ENCODE measurements around the gene LCOR. TPM values are rescaled to one million over a fixed set of nuclear protein-coding genes. Genes with fewer than 3 reads are reported as not detected.

LCOR gene
- total RNA-seq, 1 donor from 2014 or later: 50.1 TPM

DNA sequence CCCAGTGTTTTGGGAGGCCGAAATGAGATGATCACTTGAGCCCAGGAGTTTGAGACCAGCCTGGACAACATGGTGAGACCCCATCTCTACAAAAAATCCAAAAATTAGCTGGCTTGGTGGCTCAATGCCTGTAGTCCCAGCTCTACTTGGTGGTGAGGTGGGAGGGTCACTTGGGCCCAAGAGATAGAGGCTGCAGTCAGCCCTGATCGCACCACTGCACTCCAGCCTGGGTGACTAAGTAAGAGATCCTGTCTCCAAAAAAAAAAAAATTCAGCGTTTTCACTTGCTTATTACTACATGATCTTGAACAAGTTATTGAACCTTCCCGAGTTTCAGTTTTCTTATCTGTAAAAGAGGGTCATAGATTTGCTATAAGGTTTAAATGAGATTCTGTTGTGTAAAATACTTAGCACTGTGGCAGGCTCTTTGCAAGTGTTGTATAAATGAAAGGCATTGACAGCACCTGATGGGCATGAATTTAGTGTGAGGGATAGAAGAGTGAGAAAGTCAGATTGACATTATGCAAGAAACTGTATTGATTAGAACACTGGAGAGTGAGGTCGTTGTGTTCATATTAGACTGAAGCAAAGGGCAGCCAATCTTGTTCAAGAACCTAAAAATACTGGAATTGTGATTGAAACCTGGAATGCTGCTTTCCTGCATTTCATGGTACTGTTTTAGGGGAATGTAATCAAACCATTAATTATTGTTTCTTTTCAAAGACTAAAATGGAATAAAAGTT is 136.8 kb downstream of the LCOR start:
- ATAC-seq: no peak
- intact Hi-C loops (cut with DNase I): no loop called here

DNA sequence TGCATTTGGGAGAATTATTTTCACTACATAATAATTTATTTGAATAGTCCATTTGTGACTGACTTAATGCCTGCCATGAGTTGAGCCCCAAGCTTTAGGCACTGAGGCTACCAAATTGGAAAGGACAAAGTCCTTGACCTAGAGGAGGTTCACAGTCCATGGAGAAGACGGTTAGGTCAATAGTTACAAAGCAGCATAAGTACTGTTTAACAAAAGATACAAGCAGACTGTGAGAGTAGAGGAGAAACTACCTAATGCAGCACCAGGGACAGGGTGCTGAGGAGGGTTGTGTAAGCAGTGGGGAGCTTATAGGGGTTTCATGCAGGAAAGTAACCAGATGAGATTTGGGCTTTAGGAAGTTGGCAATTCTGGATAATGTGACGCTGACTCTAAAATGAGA is 139.2 kb downstream of the LCOR start:
- intact Hi-C loops (cut with DNase I): no loop called here
- no peak for ATAC-seq
- DNase-seq (ENCODE audit: low spot score): no peak

More for the DNA sequence above, 136.8 kb downstream of the LCOR start:
- no peak for DNase-seq (ENCODE audit: low spot score)

DNA sequence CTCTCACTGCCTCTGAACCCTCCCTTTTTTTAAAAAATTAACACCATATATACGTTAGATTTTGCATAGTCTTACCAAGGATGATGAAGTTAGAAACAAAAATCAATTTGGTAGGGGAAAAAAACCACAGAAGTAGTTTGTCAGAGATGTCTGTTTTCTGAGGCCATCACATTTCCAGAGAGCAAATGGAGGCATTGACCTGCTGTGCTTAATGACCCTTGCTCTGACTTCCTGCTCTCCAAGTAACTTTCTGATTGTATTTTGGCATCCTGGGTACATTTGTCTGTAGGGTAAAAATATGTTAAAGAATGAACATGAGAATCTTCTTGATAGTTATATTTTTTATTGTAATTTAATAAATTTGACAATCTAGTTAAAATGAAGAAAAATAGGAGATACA is 140.2 kb downstream of the LCOR start:
- no peak for ATAC-seq

DNA sequence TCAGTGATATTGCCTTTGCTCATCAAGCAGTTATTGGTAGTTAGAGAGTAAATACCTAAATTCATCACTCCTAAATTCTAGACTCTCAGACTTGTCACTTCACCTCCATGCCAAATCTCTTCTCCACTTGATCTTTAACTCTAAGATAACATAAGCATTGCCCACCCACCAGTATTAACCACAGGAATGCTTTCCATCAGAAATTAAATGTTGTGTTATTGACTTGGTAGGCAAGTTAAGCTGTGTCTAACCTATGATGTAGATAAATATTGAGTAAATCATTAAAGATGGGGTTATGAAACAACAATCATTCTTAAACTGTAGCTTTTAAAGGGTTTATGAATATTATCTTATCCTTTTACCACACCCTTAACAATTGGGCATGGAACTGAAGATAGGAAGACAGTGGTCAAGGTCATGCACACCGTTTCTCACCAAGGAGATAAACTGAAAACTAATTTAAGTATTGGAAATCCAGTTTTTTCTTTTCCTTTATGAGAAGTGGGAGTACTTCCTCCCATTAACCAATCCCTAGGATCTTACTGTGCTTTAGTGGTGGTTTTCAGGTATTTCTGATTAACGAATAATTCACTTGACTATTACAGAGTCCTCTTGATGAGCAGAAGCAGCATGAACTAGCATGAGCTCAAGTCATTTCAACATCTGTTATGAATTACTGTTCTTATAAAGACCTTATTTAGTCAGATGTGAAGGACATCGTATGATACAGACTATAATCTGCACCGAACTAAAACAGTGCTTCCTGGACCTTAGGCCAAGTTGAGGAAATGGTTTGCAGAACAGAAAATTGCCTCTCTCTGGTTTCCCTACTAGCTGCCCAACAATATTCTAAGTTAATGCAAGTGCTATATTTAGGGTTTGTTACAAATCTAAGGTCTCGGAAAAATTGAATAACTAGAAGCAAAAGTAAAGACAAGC is 142.0 kb downstream of the LCOR start:
- ATAC-seq (peak; percentile 82), DNase-seq (ENCODE audit: low spot score) (no peak)
- intact Hi-C loops (cut with DNase I): no loop called here

More for the DNA sequence above, 140.2 kb downstream of the LCOR start:
- intact Hi-C loops (cut with DNase I): no loop called here
- no peak for DNase-seq (ENCODE audit: low spot score)

DNA sequence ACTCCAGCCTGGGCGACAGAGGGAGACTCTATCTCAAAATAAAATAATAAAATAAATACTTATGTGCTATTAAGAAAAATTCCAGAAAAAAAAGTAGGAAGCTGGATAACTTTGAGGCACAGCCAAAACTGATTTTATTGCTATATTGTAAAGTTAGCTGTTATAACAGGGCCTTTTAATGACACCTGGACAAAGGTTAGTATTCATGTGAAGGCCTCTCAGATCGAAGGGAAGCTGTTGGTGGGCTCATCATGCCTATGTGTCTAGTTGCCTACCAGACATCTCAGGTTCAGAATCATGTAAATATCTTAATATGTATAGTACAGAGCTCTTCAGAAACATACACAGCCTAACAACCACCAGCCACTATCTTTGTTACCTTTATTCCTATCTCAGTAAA is 143.0 kb downstream of the LCOR start:
- intact Hi-C loops (cut with DNase I): no loop called here
- ATAC-seq (no peak), DNase-seq (ENCODE audit: low spot score) (no peak)

DNA sequence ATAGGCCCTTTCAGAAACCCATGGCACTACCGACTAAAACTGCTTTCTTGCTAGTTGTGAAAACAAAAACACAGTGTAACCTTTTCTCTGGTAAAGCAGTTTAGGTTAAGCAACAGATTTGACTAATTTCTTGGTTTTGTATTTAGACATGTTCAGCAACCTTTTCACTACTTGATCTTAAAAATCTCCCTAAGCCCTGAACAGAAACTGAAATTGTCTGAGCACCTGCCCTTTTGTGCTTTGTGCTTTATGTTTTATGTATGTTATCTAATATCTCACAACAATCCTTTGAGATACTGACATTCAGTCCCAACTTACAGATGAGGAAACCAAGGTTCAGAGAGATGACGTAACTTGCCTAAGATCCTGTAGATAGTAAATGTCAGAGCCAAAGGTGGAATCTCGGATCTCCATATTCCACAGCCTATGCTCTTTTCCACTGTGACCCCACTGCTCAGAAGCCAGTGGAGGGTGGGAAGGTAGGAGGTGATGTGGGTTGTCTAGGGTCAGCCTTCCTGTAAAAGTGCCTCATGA is 146.6 kb downstream of the LCOR start:
- intact Hi-C loops (cut with DNase I): no loop called here
- DNase-seq (ENCODE audit: low spot score): no peak
- no peak for ATAC-seq

DNA sequence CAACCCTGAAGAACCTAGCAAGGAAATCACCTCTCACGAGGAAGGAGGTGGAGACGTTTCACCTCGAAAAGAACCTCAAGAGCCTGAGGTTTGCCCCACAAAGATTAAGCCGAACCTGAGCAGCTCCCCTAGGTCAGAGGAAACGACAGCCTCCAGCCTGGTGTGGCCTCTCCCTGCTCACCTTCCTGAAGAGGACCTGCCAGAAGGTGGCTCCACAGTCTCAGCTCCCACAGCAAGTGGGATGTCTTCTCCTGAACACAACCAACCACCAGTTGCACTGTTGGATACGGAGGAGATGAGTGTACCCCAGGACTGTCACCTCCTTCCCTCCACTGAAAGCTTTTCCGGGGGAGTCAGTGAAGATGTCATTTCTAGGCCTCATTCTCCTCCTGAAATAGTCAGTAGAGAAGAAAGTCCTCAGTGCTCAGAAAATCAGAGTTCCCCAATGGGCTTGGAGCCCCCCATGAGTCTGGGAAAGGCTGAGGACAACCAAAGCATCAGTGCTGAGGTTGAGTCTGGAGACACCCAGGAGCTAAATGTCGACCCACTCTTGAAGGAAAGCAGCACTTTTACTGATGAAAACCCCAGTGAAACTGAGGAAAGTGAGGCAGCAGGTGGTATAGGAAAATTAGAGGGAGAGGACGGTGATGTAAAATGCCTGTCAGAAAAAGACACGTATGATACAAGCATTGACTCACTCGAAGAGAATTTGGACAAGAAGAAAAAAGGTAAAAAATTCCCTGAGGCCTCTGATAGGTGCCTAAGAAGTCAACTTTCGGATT is 150.2 kb downstream of the LCOR start:
- intact Hi-C loops (cut with DNase I): no loop called here
- no peak for ATAC-seq
- no peak for DNase-seq (ENCODE audit: low spot score)

DNA sequence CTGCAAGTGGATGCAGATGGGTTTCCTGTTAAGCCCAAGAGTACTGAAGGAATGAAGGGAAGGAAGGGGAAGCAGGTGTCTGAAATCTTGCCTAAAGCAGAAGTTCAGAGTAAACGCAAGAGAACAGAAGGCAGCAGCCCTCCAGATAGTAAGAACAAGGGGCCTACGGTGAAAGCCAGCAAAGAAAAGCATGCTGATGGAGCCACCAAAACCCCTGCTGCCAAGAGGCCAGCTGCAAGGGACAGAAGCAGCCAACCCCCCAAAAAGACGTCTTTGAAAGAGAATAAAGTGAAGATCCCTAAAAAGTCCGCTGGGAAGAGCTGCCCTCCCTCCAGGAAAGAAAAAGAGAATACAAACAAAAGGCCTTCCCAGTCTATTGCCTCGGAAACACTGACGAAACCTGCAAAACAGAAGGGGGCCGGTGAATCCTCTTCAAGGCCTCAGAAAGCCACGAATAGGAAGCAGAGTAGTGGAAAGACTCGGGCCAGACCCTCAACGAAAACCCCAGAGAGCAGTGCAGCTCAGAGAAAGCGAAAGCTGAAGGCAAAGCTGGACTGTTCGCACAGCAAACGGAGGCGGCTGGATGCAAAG is 152.5 kb downstream of the LCOR start:
- ATAC-seq: peak; percentile 91
- intact Hi-C loops (cut with DNase I): no loop called here

DNA sequence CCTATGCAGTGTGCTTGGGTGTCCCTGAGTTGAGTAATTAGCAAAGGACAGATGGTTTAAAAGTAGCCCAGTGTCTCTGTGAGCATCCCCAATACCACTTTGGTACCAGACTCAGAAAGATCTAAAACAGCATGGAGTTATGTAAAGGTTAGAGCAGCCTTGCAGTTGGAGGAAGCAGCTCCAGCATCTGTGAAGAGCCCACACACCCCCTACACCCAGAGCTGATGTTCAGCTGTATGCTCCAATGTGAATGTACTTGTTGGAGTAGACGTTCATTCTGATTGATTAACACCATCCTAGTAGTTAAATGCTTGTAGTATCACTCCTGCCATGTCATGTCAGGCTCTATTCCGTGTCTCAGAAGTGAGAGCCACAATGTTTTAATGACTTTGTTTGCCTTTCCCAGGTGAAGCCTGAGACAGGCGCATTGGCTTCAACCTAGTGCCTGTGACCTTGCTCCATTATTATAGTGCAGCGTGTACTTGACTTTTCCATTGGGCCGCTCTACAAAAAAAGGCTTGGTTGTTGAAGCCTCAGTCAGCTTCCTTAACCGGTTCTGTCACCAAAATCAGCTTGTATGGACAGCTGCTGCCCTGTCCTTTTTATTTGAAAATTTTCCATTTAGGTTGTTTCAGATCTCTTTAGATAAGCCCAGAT is 154.2 kb downstream of the LCOR start:
- DNase-seq (ENCODE audit: low spot score) (no peak), ATAC-seq (no peak)
- intact Hi-C loops (cut with DNase I): no loop called here

More for the DNA sequence above, 152.5 kb downstream of the LCOR start:
- DNase-seq (ENCODE audit: low spot score): no peak

DNA sequence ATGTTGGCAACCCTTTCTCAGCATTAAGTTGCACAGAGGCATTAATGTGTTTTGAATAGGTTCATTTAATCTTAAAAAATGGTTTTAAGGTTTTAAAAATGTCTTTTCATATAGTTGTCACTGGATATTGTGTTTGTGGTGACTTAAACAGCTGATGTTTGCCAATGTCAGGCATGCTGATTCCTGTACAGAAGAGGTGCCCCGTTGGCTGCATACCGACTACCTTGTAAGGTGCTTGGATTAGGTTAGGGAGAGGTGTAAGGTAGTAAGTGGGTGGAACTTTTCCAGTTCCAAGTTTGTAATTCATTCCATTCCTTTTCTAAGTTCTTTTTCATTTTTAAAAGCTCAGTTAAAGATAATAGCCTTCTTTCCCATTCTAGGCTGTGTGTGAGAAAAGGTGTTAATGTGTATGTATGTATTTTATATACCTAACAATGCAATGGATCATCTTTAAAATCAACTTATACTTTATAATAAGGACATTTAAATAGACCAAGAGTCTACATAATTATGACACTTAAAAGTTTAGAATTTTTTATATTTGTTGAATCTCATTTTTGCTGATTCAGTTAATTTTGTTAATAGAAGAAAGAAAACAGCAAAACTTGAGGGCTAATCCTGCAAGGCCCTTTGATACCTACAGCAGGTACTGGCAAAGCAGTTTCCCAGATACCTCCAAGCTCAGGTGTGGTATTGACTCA is 155.2 kb downstream of the LCOR start:
- ATAC-seq (no peak), DNase-seq (ENCODE audit: low spot score) (no peak)
- intact Hi-C loops (cut with DNase I): no loop called here

DNA sequence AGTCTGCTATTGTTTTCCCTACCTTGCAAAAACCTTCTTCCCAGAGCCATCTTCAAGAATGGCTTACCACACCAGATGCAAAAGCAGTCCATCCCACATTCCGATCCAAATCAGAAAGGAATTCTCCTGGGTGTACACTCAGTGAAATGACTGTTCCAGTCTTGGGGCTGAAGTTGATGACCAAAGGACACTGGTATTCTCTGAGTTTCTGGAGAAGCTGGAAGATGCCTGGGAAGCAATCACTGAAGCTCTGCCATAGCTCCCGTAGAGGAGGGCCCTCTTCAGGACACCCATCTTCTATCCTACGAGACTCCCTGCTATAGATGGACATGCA is 155.7 kb downstream of the LCOR start:
- ATAC-seq: no peak
- intact Hi-C loops (cut with DNase I): no loop called here

DNA sequence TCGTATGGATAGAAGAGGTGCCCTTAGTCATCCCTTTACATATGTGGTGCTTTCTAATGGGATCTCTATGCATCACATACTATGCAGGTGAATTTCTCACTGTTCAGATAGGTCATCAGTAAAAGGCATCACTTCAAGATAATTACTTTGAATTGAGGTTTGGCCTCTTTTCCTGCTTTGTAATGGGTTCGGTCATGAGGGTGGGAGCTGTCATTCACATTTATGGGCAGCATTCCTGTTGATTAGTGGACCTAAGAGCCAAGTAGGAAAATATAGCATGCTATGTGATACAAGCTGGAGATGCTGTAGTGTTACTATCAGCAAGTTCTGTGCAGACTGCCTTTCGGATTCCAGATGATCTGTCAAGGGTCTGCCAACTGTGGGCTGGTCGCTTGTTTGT is 156.3 kb downstream of the LCOR start:
- intact Hi-C loops (cut with DNase I): no loop called here
- no peak for ATAC-seq
- DNase-seq (ENCODE audit: low spot score): no peak

More for the DNA sequence above, 155.7 kb downstream of the LCOR start:
- DNase-seq (ENCODE audit: low spot score): no peak

DNA sequence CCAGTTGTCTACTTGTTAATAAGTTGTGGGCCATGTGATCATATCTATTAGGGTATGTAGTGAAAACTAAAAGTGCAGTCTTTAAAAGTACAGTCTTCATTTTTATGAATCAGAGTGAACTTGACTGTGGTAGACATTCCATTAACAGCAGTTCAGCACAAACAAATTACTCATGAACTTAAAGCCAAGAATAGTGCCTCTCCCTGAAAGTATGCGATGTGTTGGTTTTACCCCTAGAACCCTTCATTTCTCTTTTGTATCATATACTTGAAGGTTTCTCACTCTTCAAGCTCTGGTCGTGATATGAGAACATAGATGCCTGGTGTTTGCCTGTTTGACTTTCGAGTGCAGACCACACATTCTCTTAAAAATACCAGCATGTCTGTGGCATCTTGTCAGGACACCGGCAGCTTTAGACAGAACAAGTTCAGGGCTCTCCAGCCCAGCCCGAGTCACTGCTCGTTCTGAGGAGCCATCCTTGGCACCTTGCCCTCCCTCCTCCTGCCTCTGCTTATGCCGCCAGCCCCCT is 159.3 kb downstream of the LCOR start:
- ATAC-seq (no peak), DNase-seq (ENCODE audit: low spot score) (no peak)
- intact Hi-C loops (cut with DNase I): no loop called here

DNA sequence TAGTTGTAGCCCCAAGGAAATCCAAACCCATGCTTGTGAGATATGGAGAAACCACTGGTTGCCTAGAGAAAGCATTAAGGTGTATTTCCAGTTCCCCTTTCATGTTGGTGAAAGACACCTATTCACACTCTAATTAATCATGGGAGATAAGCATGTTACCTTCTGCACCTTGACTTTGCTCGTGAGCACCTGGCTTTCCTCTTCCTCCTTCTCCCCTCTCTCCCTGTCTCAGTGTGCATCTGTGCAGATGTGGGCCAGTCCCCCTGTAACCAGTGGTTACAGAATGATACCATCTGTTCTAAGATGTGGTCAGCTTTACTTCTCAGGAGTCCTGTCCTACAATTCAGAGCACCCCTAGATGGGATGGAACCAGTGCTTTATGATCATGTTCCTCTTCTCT is 160.6 kb downstream of the LCOR start:
- ATAC-seq (no peak), DNase-seq (ENCODE audit: low spot score) (no peak)
- intact Hi-C loops (cut with DNase I): no loop called here

DNA sequence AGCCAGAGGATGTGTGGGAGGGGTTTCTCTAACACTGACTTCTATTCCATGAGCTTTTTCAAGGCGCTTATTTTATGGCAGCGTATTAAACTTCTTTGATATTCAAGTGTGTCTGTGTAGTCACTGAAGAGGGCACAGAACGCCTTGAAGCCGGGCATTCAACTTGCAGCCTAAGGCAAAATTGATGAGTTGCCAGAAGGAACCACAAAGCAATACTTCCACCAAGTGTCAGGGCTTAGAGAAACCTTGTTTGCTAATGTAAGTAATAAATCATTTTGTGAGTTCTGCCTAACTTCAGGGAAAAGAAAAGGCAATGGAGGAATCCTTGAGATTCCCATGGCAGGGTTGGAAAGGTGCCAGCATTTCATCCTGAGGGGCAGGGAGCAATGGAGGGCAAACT is 163.8 kb downstream of the LCOR start:
- DNase-seq (ENCODE audit: low spot score) (no peak), ATAC-seq (no peak)
- intact Hi-C loops (cut with DNase I): no loop called here

DNA sequence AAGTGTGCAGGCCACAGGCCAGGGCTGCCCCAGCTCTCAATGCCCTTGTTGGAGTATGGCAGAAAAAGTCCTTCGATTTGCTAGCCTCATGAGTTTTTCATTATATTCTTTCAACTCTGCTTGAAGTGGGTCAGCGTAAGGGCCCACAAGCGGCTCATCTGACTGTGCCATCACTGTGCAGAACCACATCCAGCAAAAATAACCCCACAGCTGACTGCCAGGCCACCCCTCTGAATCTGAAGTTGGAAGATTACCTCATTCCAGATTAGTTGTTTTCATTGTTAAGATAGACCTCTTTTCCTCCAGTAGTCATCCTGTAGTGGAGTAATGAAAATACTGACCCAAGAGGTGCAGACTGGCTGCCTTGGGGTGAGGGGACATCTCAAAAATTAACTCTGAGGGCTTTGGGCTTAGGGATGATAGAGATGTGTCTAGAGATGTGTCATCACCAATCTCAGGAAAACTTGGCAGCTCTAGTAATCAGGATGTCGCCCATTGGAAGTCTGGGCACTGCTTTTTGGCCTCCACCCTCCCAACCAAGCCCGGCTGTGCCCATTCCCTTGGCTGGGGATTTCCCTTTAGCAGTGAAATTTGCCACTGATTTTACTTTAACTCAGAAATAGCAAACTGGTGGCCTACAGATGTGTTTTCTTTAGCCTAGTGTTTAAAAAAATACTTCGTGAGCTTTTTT is 164.3 kb downstream of the LCOR start:
- intact Hi-C loops (cut with DNase I): no loop called here
- DNase-seq (ENCODE audit: low spot score): no peak
- no peak for ATAC-seq

DNA sequence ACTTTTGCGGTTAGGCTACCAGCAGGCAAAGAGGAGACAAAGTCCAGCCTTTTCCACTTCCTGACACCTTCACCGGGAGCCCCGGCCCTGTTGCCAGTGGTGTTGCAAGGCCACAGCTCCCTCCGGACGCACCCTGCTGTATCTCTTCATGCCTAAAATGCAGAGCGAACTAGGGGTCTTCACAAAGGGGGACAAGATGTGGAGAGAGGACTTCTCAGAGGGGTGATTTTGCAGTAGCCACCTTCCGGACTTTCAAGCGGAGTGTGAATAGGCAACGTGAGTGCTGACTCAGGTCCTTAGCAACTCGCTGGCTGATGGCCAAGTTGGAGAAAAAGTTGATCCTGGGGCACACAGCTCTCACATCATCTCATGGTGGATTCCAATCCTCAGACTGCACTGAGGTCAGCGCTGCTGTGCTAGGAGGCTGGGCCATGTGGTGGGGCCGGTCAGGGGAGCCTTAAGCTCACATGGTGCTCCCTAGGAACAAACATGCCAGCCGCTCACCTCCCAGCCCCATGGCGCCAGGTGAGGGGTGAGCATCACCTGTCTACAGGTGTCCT is 166.3 kb downstream of the LCOR start:
- ATAC-seq (no peak), DNase-seq (ENCODE audit: low spot score) (no peak)
- intact Hi-C loops (cut with DNase I): no loop called here

Data from sciatic nerve (tissue), 2 donors.